HEK293 (cell line): ENCODE results near the gene LYST.

Experiments
- CTCF ChIA-PET: fragments of 350-600 bp; formaldehyde crosslinking; extraction: SDS; loops from one replicate; lab custom pipeline; 2021; ENCODE audit warnings: antibody characterized with exemption; lab: Yijun Ruan, JAX
- POLR2A ChIA-PET: fragments of 300-600 bp; formaldehyde crosslinking; extraction: SDS; loops from one replicate; lab custom pipeline; 2020; ENCODE audit warnings: antibody characterized with exemption, inconsistent platforms; lab: Yijun Ruan, JAX
- H3K27ac ChIP-seq: fragments of 200-500 bp; sonication (Bioruptor generic); 2 replicates; pipeline ENCODE4 v1.5.1; 2014; ENCODE audit warnings: low read depth, low read length, control low read depth, inconsistent platforms; ENCODE audit errors: extremely low read depth
- H3K36me3 ChIP-seq, 2 experiments: fragments of 200-500 bp in 1 of 2; sonication (Bioruptor generic) in 1 of 2; 1 replicate in 1 of 2; 2 replicates in 1 of 2; pipeline ENCODE4 v1.5.1; 2014 to 2017; ENCODE audit warnings: inconsistent platforms in 2 of 2, low read length in 2 of 2; ENCODE audit not compliant: control insufficient read depth in 2 of 2, insufficient read depth in 1 of 2
- H3K4me1 ChIP-seq: fragments of 200-500 bp; sonication (Bioruptor generic); 2 replicates; pipeline ENCODE4 v1.5.1; 2014; ENCODE audit warnings: mild to moderate bottlenecking, low read length, inconsistent platforms; ENCODE audit not compliant: control insufficient read depth, insufficient read depth
- H3K4me3 ChIP-seq: 2 replicates; pipeline ENCODE4 v1.5.1; 2011; ENCODE audit warnings: low read depth, mild to moderate bottlenecking, control low read depth, low read length, moderate library complexity
- H3K9me3 ChIP-seq: fragments of 200-500 bp; sonication (Bioruptor generic); 2 replicates; pipeline ENCODE4 v1.5.1; 2014; ENCODE audit warnings: low read depth, low read length, inconsistent platforms; ENCODE audit not compliant: control insufficient read depth, insufficient read depth
- KLF1 ChIP-seq: fragments of 450-650 bp; formaldehyde crosslinking; IDR thresholded peaks from 2 replicates; pipeline ENCODE4 v1.5.1; 2016; ENCODE audit warnings: missing biosample characterization, missing genetic modification characterization
- OVOL3 ChIP-seq: fragments of 450-650 bp; formaldehyde crosslinking; IDR thresholded peaks from 2 replicates; pipeline ENCODE4 v1.5.1; 2016; ENCODE audit warnings: missing biosample characterization, missing genetic modification characterization
- REPIN1 ChIP-seq: fragments of 450-650 bp; formaldehyde crosslinking; IDR thresholded peaks from 2 replicates; pipeline ENCODE4 v1.5.1; 2017; ENCODE audit warnings: missing biosample characterization, missing genetic modification characterization, low read depth
- ZBTB26 ChIP-seq: fragments of 450-650 bp; formaldehyde crosslinking; optimal IDR thresholded peaks from 2 replicates; pipeline ENCODE3; 2016; ENCODE audit warnings: missing biosample characterization, mild to moderate bottlenecking, missing genetic modification characterization
- ZBTB49 ChIP-seq: fragments of 450-650 bp; formaldehyde crosslinking; IDR thresholded peaks from 2 replicates; pipeline ENCODE4 v1.5.1; 2016; ENCODE audit warnings: missing biosample characterization, missing genetic modification characterization, low read depth
- ZNF132 ChIP-seq: fragments of 450-650 bp; formaldehyde crosslinking; IDR thresholded peaks from 2 replicates; pipeline ENCODE4 v1.5.1; 2017; ENCODE audit warnings: missing biosample characterization, missing genetic modification characterization, borderline replicate concordance
- ZNF184 ChIP-seq: fragments of 450-650 bp; IDR thresholded peaks from 2 replicates; pipeline ENCODE4 v1.5.1; 2018; ENCODE audit warnings: missing biosample characterization, mild to moderate bottlenecking, missing genetic modification characterization
- ZNF202 ChIP-seq: fragments of 450-650 bp; formaldehyde crosslinking; IDR thresholded peaks from 2 replicates; pipeline ENCODE4 v1.5.1; 2016; ENCODE audit warnings: missing biosample characterization, missing genetic modification characterization, borderline replicate concordance
- ZNF292 ChIP-seq: fragments of 450-650 bp; formaldehyde crosslinking; IDR thresholded peaks from 2 replicates; pipeline ENCODE4 v1.5.1; 2016; ENCODE audit warnings: low read depth, missing biosample characterization, missing genetic modification characterization, borderline replicate concordance
- ZNF354C ChIP-seq: fragments of 450-650 bp; formaldehyde crosslinking; IDR thresholded peaks from 2 replicates; pipeline ENCODE4 v1.5.1; 2016; ENCODE audit warnings: missing biosample characterization, missing genetic modification characterization, low read depth, borderline replicate concordance
- ZNF398 ChIP-seq: fragments of 450-650 bp; formaldehyde crosslinking; IDR thresholded peaks from 2 replicates; pipeline ENCODE4 v1.5.1; 2017; ENCODE audit warnings: missing biosample characterization, missing genetic modification characterization
- ZNF404 ChIP-seq: fragments of 450-650 bp; formaldehyde crosslinking; IDR thresholded peaks from 2 replicates; pipeline ENCODE4 v1.5.1; 2017; ENCODE audit warnings: missing biosample characterization, missing genetic modification characterization
- ZNF530 ChIP-seq: fragments of 450-650 bp; formaldehyde crosslinking; IDR thresholded peaks from 2 replicates; pipeline ENCODE4 v1.5.1; 2016; ENCODE audit warnings: low read depth, missing biosample characterization, missing genetic modification characterization
- ZNF544 ChIP-seq: fragments of 450-650 bp; formaldehyde crosslinking; IDR thresholded peaks from 2 replicates; pipeline ENCODE4 v1.5.0; 2017; ENCODE audit warnings: missing biosample characterization, missing genetic modification characterization
- ZNF645 ChIP-seq: fragments of 450-650 bp; formaldehyde crosslinking; IDR thresholded peaks from 2 replicates; pipeline ENCODE4; 2016; ENCODE audit warnings: missing biosample characterization, missing genetic modification characterization
- ZNF660 ChIP-seq: fragments of 450-650 bp; IDR thresholded peaks from 2 replicates; pipeline ENCODE4 v1.5.1; 2018; ENCODE audit warnings: missing biosample characterization, mild to moderate bottlenecking, missing genetic modification characterization
- ZNF704 ChIP-seq: fragments of 450-650 bp; formaldehyde crosslinking; IDR thresholded peaks from 2 replicates; pipeline ENCODE4 v1.5.1; 2016; ENCODE audit warnings: missing biosample characterization, missing genetic modification characterization
- ZNF785 ChIP-seq: fragments of 450-650 bp; formaldehyde crosslinking; IDR thresholded peaks from 2 replicates; pipeline ENCODE4 v1.5.1; 2016; ENCODE audit warnings: missing biosample characterization, missing genetic modification characterization

The LYST gene

GRCh38 chr1:235806123-235806522 lies 60.6 kb downstream of the LYST start (continued):
- TF ChIP-seq ZNF354C (tag by site-specific recombination): no peak
- TF ChIP-seq ZNF404 (tag by site-specific recombination): no peak
- no peak for TF ChIP-seq ZNF645 (tag by site-specific recombination)
- TF ChIP-seq ZNF202 (tag by site-specific recombination): no peak
- no peak for TF ChIP-seq ZNF530 (tag by site-specific recombination)
- TF ChIP-seq ZNF184 (tag by site-specific recombination): no peak
- no peak for TF ChIP-seq REPIN1 (tag by site-specific recombination)

- no peak overlapping the region for H3K27ac ChIP-seq
- H3K4me1 ChIP-seq: no peaks in the 10 kb centered on the region
- no peaks in the 10 kb centered on the region; a peak in 1 of 3 replicates for H3K36me3 ChIP-seq
- POLR2A ChIA-PET: interaction anchor here (0.7 kb wide), 2 partner anchors 258 to 680 kb away, joined by 4 to 8 read pairs; no protein-coding TSS in a partner anchor
- H3K4me3 ChIP-seq: no peak overlapping the region
- TF ChIP-seq ZNF398 (tag by site-specific recombination): no peak
- no peak for TF ChIP-seq KLF1 (tag by site-specific recombination)
- no peak for TF ChIP-seq ZNF704 (tag by site-specific recombination)
- TF ChIP-seq ZNF132 (tag by site-specific recombination): no peak
- TF ChIP-seq ZNF785 (tag by site-specific recombination): no peak
- CTCF ChIA-PET: interaction anchor here (0.9 to 3.7 kb wide), 2 partner anchors 19 to 41 kb away, joined by 3 to 19 read pairs; no protein-coding TSS in a partner anchor
- no peaks in the 10 kb centered on the region for H3K9me3 ChIP-seq
Observed at GRCh38 chr1:235802573-235803346, 63.9 kb downstream of the LYST start.

- ChIA-PET POLR2A (no interaction called here), CTCF (interaction anchor here (0.6 kb wide), 1 partner anchor 17 kb away, joined by 5 read pairs; no protein-coding TSS in a partner anchor)
- Histone ChIP-seq H3K4me1 (no peaks in the 10 kb centered on the region), H3K9me3 (no peaks in the 10 kb centered on the region), H3K36me3 (no peaks in the 10 kb centered on the region; a peak in 1 of 3 replicates), H3K4me3 (no peak overlapping the region), H3K27ac (no peak overlapping the region)
- TF ChIP-seq ZBTB26 (no peak), ZNF292 (no peak), OVOL3 (no peak), ZBTB49 (tag by site-specific recombination) (no peak), ZNF660 (tag by site-specific recombination) (no peak), ZNF544 (tag by site-specific recombination) (no peak)
Observed at GRCh38 chr1:235799264-235799663, 67.4 kb downstream of the LYST start.
